GM13977 (cell line): Measurements from ENCODE around the gene SUPT3H.

Experiments used
- DNase-seq: peaks from one replicate; pipeline ENCODE4 v3.0.0; 2012; ENCODE audit warnings: low spot score
- CTCF ChIP-seq: IDR thresholded peaks from 2 replicates; pipeline ENCODE4 v1.5.1; 2012; ENCODE audit warnings: mild to moderate bottlenecking, control low read depth; ENCODE audit not compliant: insufficient read depth; ENCODE audit errors: extremely low read depth, missing control alignments
- in situ Hi-C: fragments of 300-500 bp; cut with MboI; formaldehyde crosslinking; loops from one replicate; pipeline ENCODE4 v1.12.0; 2022; ENCODE audit warnings: low sequenced_read_pairs, low pct_unique_long_range_greater_than_20kb, mixed read lengths, inconsistent platforms; ENCODE audit not compliant: unreplicated experiment

Gene SUPT3H

GRCh38 chr6:45421709-45422502, 44.2 kb upstream of the SUPT3H start:
- DNase-seq = peak; percentile 50
- in situ Hi-C loops = loop anchor here (10.0 to 25.0 kb wide), 2 partner anchors 293 to 785 kb away; no protein-coding TSS in a partner anchor
- peak; percentile 28 for TF ChIP-seq CTCF

GRCh38 chr6:45420909-45421708, 43.4 kb upstream of the SUPT3H start:
- DNase-seq = no peak
- in situ Hi-C loops = loop anchor here (10.0 to 25.0 kb wide), 2 partner anchors 294 to 784 kb away; no protein-coding TSS in a partner anchor
- TF ChIP-seq CTCF = no peak

GRCh38 chr6:45420083-45420908, 42.6 kb upstream of the SUPT3H start:
- in situ Hi-C loops = loop anchor here (10.0 to 25.0 kb wide), 2 partner anchors 295 to 783 kb away; no protein-coding TSS in a partner anchor
- no peak for TF ChIP-seq CTCF
- DNase-seq = peak; percentile 13

GRCh38 chr6:45419571-45420082, 41.9 kb upstream of the SUPT3H start:
- DNase-seq = peak; percentile 23
- peak; percentile 33 for TF ChIP-seq CTCF
- in situ Hi-C loops = loop anchor here (10.0 to 25.0 kb wide), 2 partner anchors 295 to 782 kb away; no protein-coding TSS in a partner anchor

- TF ChIP-seq CTCF = no peak
- no peak for DNase-seq
- in situ Hi-C loops = loop anchor here (25.0 kb wide), 1 partner anchor 780 kb away; no protein-coding TSS in a partner anchor
Observed at GRCh38 chr6:45417436-45417835, 39.7 kb upstream of the SUPT3H start.

GRCh38 chr6:45416700-45417099, 39.0 kb upstream of the SUPT3H start:
- no peak for TF ChIP-seq CTCF
- DNase-seq = no peak
- in situ Hi-C loops = loop anchor here (25.0 kb wide), 1 partner anchor 779 kb away; no protein-coding TSS in a partner anchor
